ENCODE results near the gene GNAQ. TPM values are rescaled to one million over a fixed set of nuclear protein-coding genes. Genes with fewer than 3 reads are reported as not detected.

Gene GNAQ
- total RNA-seq, 1 experiment from 2014 or later = 48.6 TPM

- Histone ChIP-seq H2BK15ac (ENCODE audit: low read depth, low read length) (no peak overlapping the region), H2BK5ac (ENCODE audit: insufficient read length, low read length) (no peak overlapping the region), H3K27me3 (ENCODE audit: insufficient read depth, low read length) (no peaks in the 10 kb centered on the region), H4K8ac (replicated peaks; ENCODE audit: insufficient read length, low read depth, low read length) (no peak overlapping the region), H3K9ac (ENCODE audit: extremely low read depth, insufficient read length, low read length) (no peak overlapping the region), H3K4ac (ENCODE audit: low read depth, low read length) (no peak overlapping the region), H3K79me1 (ENCODE audit: insufficient read depth, low read depth, low read length, poor library complexity, severe bottlenecking) (no peaks in the 10 kb centered on the region), H3K56ac (ENCODE audit: insufficient read length, low read depth, low read length) (no peak overlapping the region), H3K4me1 (ENCODE audit: insufficient read depth, low read length) (no peaks in the 10 kb centered on the region), H2AK5ac (ENCODE audit: insufficient read length, low read length) (no peak overlapping the region), H2AFZ (ENCODE audit: low read length) (no peak overlapping the region), H4K20me1 (ENCODE audit: control insufficient read depth, insufficient read depth, insufficient read length) (no peaks in the 10 kb centered on the region), H3T11ph (ENCODE audit: low read length) (no peak overlapping the region), H3K27ac (ENCODE audit: insufficient read length, low read depth, low read length) (no peak overlapping the region), H3K23ac (ENCODE audit: insufficient read length, low read depth, low read length) (no peak overlapping the region), H4K91ac (ENCODE audit: insufficient read length, low read depth, low read length) (no peak overlapping the region), H3K9me3 (ENCODE audit: control insufficient read depth, low read depth, low read length) (no peaks in the 10 kb centered on the region), H2BK20ac (ENCODE audit: low read depth, low read length, poor library complexity, severe bottlenecking) (no peak overlapping the region), H4K5ac (ENCODE audit: insufficient read length, low read depth, low read length) (no peak overlapping the region), H2BK12ac (ENCODE audit: insufficient read length, low read depth, low read length) (no peak overlapping the region), H3K18ac (ENCODE audit: insufficient read length, low read depth, low read length) (no peak overlapping the region), H3K14ac (ENCODE audit: insufficient read depth, low read length) (no peak overlapping the region), H3K79me2 (ENCODE audit: insufficient read depth, low read length) (no peaks in the 10 kb centered on the region), H3K23me2 (ENCODE audit: insufficient read length, low read depth, low read length, poor library complexity, severe bottlenecking) (no peaks in the 10 kb centered on the region), H3K4me2 (ENCODE audit: insufficient read depth, insufficient read length, low read length) (no peak overlapping the region), H2BK120ac (ENCODE audit: low read depth, low read length, poor library complexity, severe bottlenecking) (no peak overlapping the region)
- DNase-seq = no peak
- Mint-ChIP-seq H3K27me3 (ENCODE audit: low read depth) (no peaks in the 10 kb centered on the region), H3K27ac (no peak overlapping the region), H3K36me3 (ENCODE audit: insufficient read depth in 1 of 3, low read depth in 3 of 3) (no peaks in the 10 kb centered on the region), H3K4me1 (peaks cover 6 to 9% of the 10 kb centered on the region in 2 experiments), H3K9me3 (no peaks in the 10 kb centered on the region), H3K4me3 (no peak overlapping the region)
- no peak for TF ChIP-seq CTCF (conservative IDR thresholded peaks at IDR 0.05)
- WGBS (ENCODE audit: extremely low coverage, insufficient read length, low lambda C conversion rate) = no CpG with 5 or more reads among the region's 2 CpGs
Observed at GRCh38 chr9:78041971-78042370, 10.4 kb upstream of the GNAQ start.
